ENCODE results near the gene CASKIN1. TPM values are rescaled to one million over a fixed set of nuclear protein-coding genes. Genes with fewer than 3 reads are reported as not detected.

The CASKIN1 gene
- total RNA-seq, 1 experiment from 2014 or later: 5.9 TPM

GRCh38 chr16:2230376-2230775, 34.0 kb upstream of the CASKIN1 start:
- Histone ChIP-seq H3K36me3 (ENCODE audit: control insufficient read depth in 1 of 2, insufficient read depth in 2 of 2, low read length in 2 of 2) (peaks cover 9 to 19% of the 10 kb centered on the region in 2 experiments; a peak in 3 of 4 replicates), H3K9me3 (ENCODE audit: control insufficient read depth in 1 of 2, insufficient read depth in 1 of 2, low read depth in 1 of 2, low read length in 2 of 2) (no peaks in the 10 kb centered on the region), H3K4me2 (ENCODE audit: low read length) (no peak overlapping the region), H4K20me1 (ENCODE audit: insufficient read depth) (no peaks in the 10 kb centered on the region; the same call in 1 of the 2 replicates), H3K27me3 (ENCODE audit: insufficient read depth, low read length) (no peaks in the 10 kb centered on the region), H3K4me3 (replicated peaks in 1 of 2; ENCODE audit: low read depth in 1 of 2, low read length in 2 of 2) (no peak overlapping the region), H3K79me2 (ENCODE audit: insufficient read depth, low read length) (peaks cover 44% of the 10 kb centered on the region), H2AFZ (ENCODE audit: low read depth, low read length, poor library complexity, severe bottlenecking) (no peak overlapping the region), H3K9ac (ENCODE audit: low read length) (no peak overlapping the region), H3K27ac (ENCODE audit: low read depth, low read length) (no peak overlapping the region; the same call in 1 of the 2 replicates), H3K4me1 (ENCODE audit: control insufficient read depth in 1 of 2, insufficient read depth in 2 of 2, low read length in 2 of 2) (peaks cover 14 to 15% of the 10 kb centered on the region in 2 experiments), H3K9me2 (ENCODE audit: insufficient read depth) (no peaks in the 10 kb centered on the region)
- ATAC-seq (no peak), DNase-seq (ENCODE audit: low read depth, low spot score) (no peak)
- RAD21 ChIA-PET (ENCODE audit: low non-redundant PET in 1 of 2, low total read pairs in 2 of 2, uncharacterized antibody in 2 of 2, unreplicated experiment in 2 of 2): no interaction called here
- CTCF ChIA-PET: no interaction called here
- no TSS peak for BruUV-seq (replicated peaks)
- intact Hi-C loops (cut with micrococcal nuclease): no loop called here
- POLR2A ChIA-PET: no interaction called here
- TF ChIP-seq SRF (IDR thresholded peaks at IDR 0.05; ENCODE audit: low read depth) (no peak), YY1 (IDR thresholded peaks at IDR 0.05; ENCODE audit: extremely low read depth, insufficient replicate concordance, low read depth, low read length) (no peak), POLR2A (IDR thresholded peaks at IDR 0.05; ENCODE audit: borderline replicate concordance, extremely low read depth, insufficient read depth, insufficient read length) (no peak), FOSL1 (IDR thresholded peaks at IDR 0.05; ENCODE audit: low read depth) (no peak), MAX (IDR thresholded peaks at IDR 0.05) (no peak), ATF3 (IDR thresholded peaks at IDR 0.05) (no peak), ELF1 (IDR thresholded peaks at IDR 0.05; ENCODE audit: borderline replicate concordance, low read depth) (no peak), ZBTB33 (IDR thresholded peaks at IDR 0.05; ENCODE audit: extremely low read depth, insufficient replicate concordance, low read length) (no peak), EZH2 (IDR thresholded peaks at IDR 0.05) (no peak), TCF7L2 (IDR thresholded peaks at IDR 0.05; ENCODE audit: borderline replicate concordance, extremely low read depth, insufficient read depth, insufficient read length) (no peak), ZFX (IDR thresholded peaks at IDR 0.05) (no peak), CBX3 (IDR thresholded peaks at IDR 0.05; ENCODE audit: low read depth) (no peak), RAD21 (IDR thresholded peaks at IDR 0.05; ENCODE audit: low read depth) (no peak)
